Calu3 (cell line): ENCODE measurements around the gene HSPB2. TPM values are rescaled to one million over a fixed set of nuclear protein-coding genes. Genes with fewer than 3 reads are reported as not detected.
A peak's percentile ranks its signal among the peaks of the same experiment; 100 is the strongest.

Source experiments
- BruUV-seq: library from RNA; stranded (reverse); fragments of 400-500 nt; replicated peaks from 2 replicates; lab custom pipeline; 2021; lab: Mats Ljungman, UMichigan
- CTCF ChIA-PET: fragments of 300-600 bp; sonication (Branson Sonifier 250); formaldehyde crosslinking; loops from one replicate; lab custom pipeline; 2022; ENCODE audit warnings: antibody characterized with exemption; lab: Charles Lee
- DNase-seq: peaks from one replicate; pipeline ENCODE4 v3.0.0; 2022
- H3K27ac Mint-ChIP-seq: one replicate; pipeline ENCODE4 v1.8.0; 2022; ENCODE audit warnings: mixed read lengths; ENCODE audit not compliant: unreplicated experiment
- H3K27me3 Mint-ChIP-seq: one replicate; pipeline ENCODE4 v1.8.0; 2022; ENCODE audit warnings: mixed read lengths; ENCODE audit not compliant: unreplicated experiment
- H3K36me3 Mint-ChIP-seq: one replicate; pipeline ENCODE4 v1.8.0; 2022; ENCODE audit warnings: mild to moderate bottlenecking, moderate library complexity, mixed read lengths; ENCODE audit not compliant: insufficient read depth, unreplicated experiment
- H3K4me1 Mint-ChIP-seq: one replicate; pipeline ENCODE4 v1.8.0; 2022; ENCODE audit warnings: mild to moderate bottlenecking, low read depth, mixed read lengths; ENCODE audit not compliant: unreplicated experiment
- H3K4me3 Mint-ChIP-seq: one replicate; pipeline ENCODE4 v1.8.0; 2022; ENCODE audit warnings: mild to moderate bottlenecking, low read depth, moderate library complexity, mixed read lengths; ENCODE audit not compliant: unreplicated experiment
- H3K9me3 Mint-ChIP-seq: one replicate; pipeline ENCODE4 v1.8.0; 2022; ENCODE audit warnings: low read depth, mixed read lengths; ENCODE audit not compliant: unreplicated experiment
- CTCF ChIP-seq: fragments of 200-600 bp; IDR thresholded peaks from one replicate; pipeline ENCODE4 v1.8.0; 2022; ENCODE audit warnings: antibody characterized with exemption; ENCODE audit not compliant: unreplicated experiment
- intact Hi-C: fragments of 100-400 bp; cut with micrococcal nuclease; formaldehyde crosslinking; loops from one replicate; pipeline ENCODE4 v1.10.0; 2022; ENCODE audit not compliant: unreplicated experiment
- total RNA-seq: library from RNA; stranded (reverse); gene quantifications from 2 replicates; pipeline ENCODE4 v1.2.3, GENCODE V29; 2022

HSPB2 gene
- total RNA-seq, 1 experiment from 2014 or later = not detected

GRCh38 chr11:111933872-111934271 is 21.3 kb downstream of the HSPB2 start:
- H3K36me3 Mint-ChIP-seq = no peaks in the 10 kb centered on the region

GRCh38 chr11:111934306-111934705 is 21.8 kb downstream of the HSPB2 start:
- Mint-ChIP-seq H3K27me3 (no peaks in the 10 kb centered on the region), H3K4me1 (peaks cover 8% of the 10 kb centered on the region), H3K4me3 (no peak overlapping the region), H3K36me3 (no peaks in the 10 kb centered on the region), H3K9me3 (no peaks in the 10 kb centered on the region), H3K27ac (no peak overlapping the region)
- intact Hi-C loops = loop anchor here (10.0 kb wide), 1 partner anchor 350 kb away; no protein-coding TSS in a partner anchor
- TF ChIP-seq CTCF = no peak
- BruUV-seq = no TSS peak
- DNase-seq = no peak
- CTCF ChIA-PET = interaction anchor here (0.6 to 0.7 kb wide), 2 partner anchors 48 to 74 kb away, joined by 3 read pairs; no protein-coding TSS in a partner anchor

More at GRCh38 chr11:111933872-111934271, 21.3 kb downstream of the HSPB2 start:
- CTCF ChIA-PET = interaction anchor here (0.7 kb wide), 1 partner anchor 48 kb away, joined by 3 read pairs; no protein-coding TSS in a partner anchor
- Mint-ChIP-seq H3K27me3 (no peaks in the 10 kb centered on the region), H3K9me3 (no peaks in the 10 kb centered on the region), H3K4me3 (no peak overlapping the region), H3K4me1 (peaks cover 8% of the 10 kb centered on the region), H3K27ac (no peak overlapping the region)
- TF ChIP-seq CTCF = no peak
- intact Hi-C loops = loop anchor here (10.0 kb wide), 1 partner anchor 351 kb away; no protein-coding TSS in a partner anchor
- no TSS peak for BruUV-seq
- DNase-seq = no peak

GRCh38 chr11:111935317-111936039 is 22.9 kb downstream of the HSPB2 start:
- intact Hi-C loops = loop anchor here (10.0 kb wide), 1 partner anchor 349 kb away; no protein-coding TSS in a partner anchor
- Mint-ChIP-seq H3K4me3 (no peak overlapping the region), H3K9me3 (no peaks in the 10 kb centered on the region), H3K4me1 (peaks cover 8% of the 10 kb centered on the region), H3K27ac (no peak overlapping the region), H3K27me3 (no peaks in the 10 kb centered on the region), H3K36me3 (no peaks in the 10 kb centered on the region)
- no TSS peak for BruUV-seq
- TF ChIP-seq CTCF = no peak
- no peak for DNase-seq
- CTCF ChIA-PET = no interaction called here

- H3K27me3 Mint-ChIP-seq = no peaks in the 10 kb centered on the region
- H3K27ac Mint-ChIP-seq = no peak overlapping the region
- CTCF ChIA-PET = no interaction called here
- TF ChIP-seq CTCF = no peak
- H3K9me3 Mint-ChIP-seq = no peaks in the 10 kb centered on the region
- intact Hi-C loops = loop anchor here (10.0 kb wide), 1 partner anchor 349 kb away; no protein-coding TSS in a partner anchor
- no peak for DNase-seq
- peak overlapping the region; percentile 75 for H3K4me3 Mint-ChIP-seq
- no peaks in the 10 kb centered on the region for H3K36me3 Mint-ChIP-seq
- BruUV-seq = no TSS peak
- H3K4me1 Mint-ChIP-seq = peaks cover 8% of the 10 kb centered on the region
Observed at GRCh38 chr11:111936040-111936540, 23.6 kb downstream of the HSPB2 start.
